BLaER1 (cell line): Measurements from ENCODE around the gene AIMP2.
A peak's percentile ranks its signal among the peaks of the same experiment; 100 is the strongest.
"Not testable (repeated sequence)": the region's sequence is repeated elsewhere in the genome, so short reads cannot be mapped to it uniquely, and the experiment has no call there.

ENCODE experiments used
- H3K27ac ChIP-seq: shearing (Covaris generic); formaldehyde crosslinking; 2 replicates; pipeline ENCODE4 v1.8.1; 2022
- H3K27me3 ChIP-seq: shearing (Covaris generic); formaldehyde crosslinking; 2 replicates; pipeline ENCODE4 v1.8.1; 2022
- H3K36me3 ChIP-seq: shearing (Covaris generic); formaldehyde crosslinking; 2 replicates; pipeline ENCODE4 v1.8.1; 2022
- H3K4me1 ChIP-seq: shearing (Covaris generic); formaldehyde crosslinking; 2 replicates; pipeline ENCODE4 v1.8.1; 2022
- H3K4me2 ChIP-seq: shearing (Covaris generic); formaldehyde crosslinking; 2 replicates; pipeline ENCODE4 v1.8.1; 2022
- H3K4me3 ChIP-seq: shearing (Covaris generic); formaldehyde crosslinking; 2 replicates; pipeline ENCODE4 v1.8.1; 2022
- H3K9ac ChIP-seq: shearing (Covaris generic); formaldehyde crosslinking; 2 replicates; pipeline ENCODE4 v1.8.1; 2022
- H3K9me3 ChIP-seq: shearing (Covaris generic); formaldehyde crosslinking; 2 replicates; pipeline ENCODE4 v1.8.1; 2022
- H4K20me1 ChIP-seq: shearing (Covaris generic); formaldehyde crosslinking; 2 replicates; pipeline ENCODE4 v1.8.1; 2022
- Cebpa-rat ChIP-seq: shearing (Covaris generic); IDR thresholded peaks from 2 replicates; pipeline ENCODE4 v1.8.1; 2022

AIMP2 gene

DNA sequence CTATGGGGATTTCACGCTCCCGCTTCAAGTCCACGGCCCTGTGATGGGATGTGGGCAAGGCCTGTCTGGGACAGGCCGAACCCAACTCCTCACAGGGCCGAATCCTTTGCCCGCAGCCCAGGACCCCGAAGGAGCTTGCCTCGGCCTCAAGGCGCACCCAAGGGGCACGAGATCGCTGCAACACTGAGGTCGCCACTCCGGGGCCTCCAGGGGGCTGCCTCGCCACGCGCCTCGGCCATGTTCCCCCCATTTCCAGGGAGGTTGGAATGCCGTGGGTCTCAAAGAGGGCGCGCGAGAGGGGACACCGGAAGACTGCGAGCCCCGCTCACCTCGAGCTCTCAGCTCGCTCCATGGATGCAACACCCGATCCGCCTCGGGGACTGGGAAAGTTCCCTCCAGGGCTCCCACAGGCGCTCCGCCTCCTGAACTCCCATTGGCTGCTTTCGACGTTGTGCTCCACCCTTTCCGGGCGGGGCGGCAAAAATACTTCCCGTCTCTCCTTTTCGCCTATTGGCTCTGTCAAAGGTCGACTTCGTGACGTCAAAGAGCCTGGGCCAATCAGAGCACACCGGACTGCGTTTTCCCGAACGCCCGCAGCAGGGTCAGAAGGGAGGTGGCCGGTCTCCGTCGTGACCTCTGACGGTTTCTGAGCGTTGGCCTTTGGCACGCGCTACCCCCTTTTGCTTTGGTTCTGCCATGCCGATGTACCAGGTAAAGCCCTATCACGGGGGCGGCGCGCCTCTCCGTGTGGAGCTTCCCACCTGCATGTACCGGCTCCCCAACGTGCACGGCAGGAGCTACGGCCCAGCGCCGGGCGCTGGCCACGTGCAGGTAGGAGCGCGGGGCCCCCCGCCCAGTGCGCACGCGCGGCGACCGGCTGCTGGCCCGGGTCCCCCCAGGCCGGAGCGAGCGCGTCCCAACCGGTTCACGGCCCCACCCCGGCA lies at the start of gene AIMP2, which contains the start of gene PMS2:
Gene AIMP2, plus strand, starts transcription at position 605 of the 944 bp plus-strand sequence. Its CDS starts 92 bp downstream, at position 697.
Gene PMS2, minus strand, starts transcription at position 382 of the 944 bp plus-strand sequence. Its CDS starts 30 bp downstream, at position 352.
- H3K9me3 ChIP-seq = no peaks in the 10 kb centered on the region
- no peaks in the 10 kb centered on the region for H3K27me3 ChIP-seq
- TF ChIP-seq Cebpa-rat = no peak
- H3K27ac ChIP-seq = peak within 1 kb of the TSS; percentile 84
- peak within 1 kb of the TSS; percentile 95 for H3K4me2 ChIP-seq
- peaks cover 45% of the 10 kb centered on the region for H3K36me3 ChIP-seq
- H3K4me3 ChIP-seq = peak within 1 kb of the TSS; percentile 81
- H4K20me1 ChIP-seq = peaks cover 8% of the 10 kb centered on the region; the same call in 1 of the 2 replicates
- peak within 1 kb of the TSS; percentile 83 for H3K9ac ChIP-seq
- H3K4me1 ChIP-seq = peaks cover 37% of the 10 kb centered on the region

DNA sequence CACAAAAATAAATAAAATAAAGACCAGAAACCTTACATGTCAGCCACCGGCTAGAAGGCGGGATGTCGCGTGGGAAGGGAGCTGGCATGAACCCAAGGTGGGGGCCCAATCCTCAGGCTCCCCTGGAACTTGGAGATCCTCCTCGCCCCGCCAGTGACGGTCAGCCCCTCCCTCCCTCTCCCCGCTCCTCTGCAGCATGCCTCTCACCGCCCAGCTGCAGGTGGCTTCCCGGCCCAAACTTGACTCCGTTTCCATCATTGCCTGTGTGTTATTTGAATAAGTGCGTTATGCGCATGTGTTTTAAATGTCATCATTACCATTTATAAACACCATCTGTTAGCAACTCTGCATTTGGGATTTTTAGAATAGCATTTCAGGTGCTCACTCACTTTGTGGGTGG lies 45.9 kb upstream of the AIMP2 start:
- not testable (repeated sequence) for H3K27me3 ChIP-seq, H3K4me1 ChIP-seq, H3K4me2 ChIP-seq, H3K9me3 ChIP-seq, H3K9ac ChIP-seq, H3K27ac ChIP-seq, H4K20me1 ChIP-seq, H3K4me3 ChIP-seq, H3K36me3 ChIP-seq

GRCh38 chr7:5963810-5964209 lies 45.3 kb upstream of the AIMP2 start:
- not testable (repeated sequence) for H3K36me3 ChIP-seq, H3K9me3 ChIP-seq, H3K27me3 ChIP-seq, H3K9ac ChIP-seq, H3K4me3 ChIP-seq, H4K20me1 ChIP-seq, H3K4me1 ChIP-seq, H3K27ac ChIP-seq, H3K4me2 ChIP-seq

DNA sequence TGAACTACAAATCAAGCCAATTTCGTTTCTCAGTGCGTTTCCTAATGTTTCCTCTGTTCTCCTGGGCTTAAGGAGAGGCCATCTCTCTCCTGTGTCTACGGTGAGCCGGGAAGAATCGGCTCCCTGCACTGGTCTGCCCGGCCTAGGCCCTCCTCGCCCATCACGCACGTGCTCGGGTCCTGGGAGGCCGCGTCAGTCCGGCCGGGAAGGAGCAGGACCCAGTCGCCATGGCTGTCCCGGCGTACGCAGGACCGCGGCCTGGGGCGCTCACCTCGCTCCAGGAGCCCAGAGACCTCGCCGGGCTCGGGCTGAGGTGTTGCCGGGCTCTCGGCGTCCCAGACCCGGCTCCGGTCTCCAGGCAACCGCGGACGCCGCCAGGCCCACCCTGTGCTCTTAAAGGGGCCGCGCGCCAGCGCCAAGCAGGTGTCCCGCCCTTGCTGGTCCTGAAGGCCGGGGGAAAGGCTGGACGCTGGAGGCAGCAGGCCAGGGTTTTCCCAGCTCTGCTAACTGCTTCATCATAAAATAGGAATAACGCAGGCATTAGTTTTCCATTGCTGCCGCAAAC lies 38.6 kb upstream of the AIMP2 start, which contains the start of gene RSPH10B:
Gene RSPH10B, minus strand, starts transcription at position 343 of the 565 bp plus-strand sequence. CDS start 3,573 bp downstream, outside the sequence.
- not testable (repeated sequence) for H3K4me3 ChIP-seq, H3K36me3 ChIP-seq, H3K27ac ChIP-seq, H3K9me3 ChIP-seq, H3K9ac ChIP-seq, H3K4me1 ChIP-seq, H4K20me1 ChIP-seq, H3K4me2 ChIP-seq, H3K27me3 ChIP-seq

DNA sequence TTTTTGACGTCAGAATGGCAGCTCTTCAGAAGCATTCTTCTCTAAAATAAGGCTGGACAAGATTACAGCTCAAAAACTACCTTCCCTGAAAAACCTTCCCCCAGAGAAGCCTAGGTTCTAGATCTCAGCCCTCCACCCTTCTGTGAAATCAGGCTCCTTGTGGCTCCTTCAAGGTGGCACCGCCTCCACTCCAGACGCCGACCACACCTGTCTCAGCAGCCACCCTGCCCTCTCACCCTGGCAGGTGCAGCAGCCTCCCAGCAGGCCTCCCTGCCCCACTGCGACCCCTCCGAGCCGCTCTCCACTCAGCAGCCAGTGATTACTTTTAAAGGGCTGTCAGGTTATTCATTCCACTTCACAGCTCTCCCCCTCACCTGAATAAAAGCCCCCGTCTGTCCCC lies 35.5 kb upstream of the AIMP2 start:
- H3K4me2 ChIP-seq, H3K9ac ChIP-seq, H3K27me3 ChIP-seq, H3K9me3 ChIP-seq, H3K4me3 ChIP-seq, H4K20me1 ChIP-seq, H3K36me3 ChIP-seq, H3K4me1 ChIP-seq, H3K27ac ChIP-seq: not testable (repeated sequence)

- H3K9me3 ChIP-seq, H4K20me1 ChIP-seq, H3K9ac ChIP-seq, H3K4me2 ChIP-seq, H3K27ac ChIP-seq, H3K27me3 ChIP-seq, H3K4me3 ChIP-seq, H3K4me1 ChIP-seq: not testable (repeated sequence)
- H3K36me3 ChIP-seq = peaks cover 22% of the 10 kb centered on the region
These were observed 29.3 kb upstream of the AIMP2 start for GRCh38 chr7:5979680-5980314.

GRCh38 chr7:5987061-5987460 lies 22.0 kb upstream of the AIMP2 start:
- H3K4me2 ChIP-seq, H3K27ac ChIP-seq, H3K9ac ChIP-seq, H4K20me1 ChIP-seq, H3K4me3 ChIP-seq, H3K9me3 ChIP-seq, H3K4me1 ChIP-seq, H3K27me3 ChIP-seq: not testable (repeated sequence)
- H3K36me3 ChIP-seq = peaks cover 63% of the 10 kb centered on the region

DNA sequence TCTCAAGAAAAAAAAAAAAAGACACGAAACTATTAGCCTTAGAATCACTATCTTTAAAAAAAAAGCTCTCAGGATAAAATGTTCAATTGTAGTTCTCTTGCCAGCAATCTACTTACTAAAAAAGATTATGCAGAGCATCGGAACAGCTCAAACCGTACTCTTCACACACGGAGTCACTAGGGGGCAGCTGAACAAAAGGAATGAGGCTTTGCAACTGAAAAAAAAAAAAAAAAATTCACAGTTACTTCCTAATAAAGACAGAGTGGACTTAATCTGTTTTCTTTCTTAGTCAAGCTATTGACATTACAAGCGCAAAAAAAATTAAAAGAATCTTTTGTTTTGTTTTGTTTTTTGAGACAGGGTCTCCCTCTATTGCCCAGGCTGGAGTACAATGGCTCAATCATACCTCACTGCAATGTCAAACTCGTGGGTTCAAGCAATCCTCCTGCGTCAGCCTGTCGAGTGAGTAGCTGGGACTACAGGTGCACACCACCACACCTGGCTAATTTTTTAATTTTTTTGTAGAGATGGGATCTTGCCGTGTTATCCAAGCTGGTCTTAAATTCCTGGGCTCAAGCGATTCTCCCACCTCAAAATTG lies 11.8 kb upstream of the AIMP2 start:
- H4K20me1 ChIP-seq = no peaks in the 10 kb centered on the region
- peaks cover 90% of the 10 kb centered on the region for H3K36me3 ChIP-seq
- no peak overlapping the region for H3K4me3 ChIP-seq
- 0 out of 2 replicates have a peak, but pooled peaks cover 5% of the 10 kb centered on the region for H3K4me1 ChIP-seq
- no peak overlapping the region for H3K27ac ChIP-seq
- H3K9me3 ChIP-seq = no peaks in the 10 kb centered on the region
- H3K9ac ChIP-seq = no peak overlapping the region
- TF ChIP-seq Cebpa-rat = no peak
- H3K27me3 ChIP-seq = no peaks in the 10 kb centered on the region
- no peak overlapping the region for H3K4me2 ChIP-seq

DNA sequence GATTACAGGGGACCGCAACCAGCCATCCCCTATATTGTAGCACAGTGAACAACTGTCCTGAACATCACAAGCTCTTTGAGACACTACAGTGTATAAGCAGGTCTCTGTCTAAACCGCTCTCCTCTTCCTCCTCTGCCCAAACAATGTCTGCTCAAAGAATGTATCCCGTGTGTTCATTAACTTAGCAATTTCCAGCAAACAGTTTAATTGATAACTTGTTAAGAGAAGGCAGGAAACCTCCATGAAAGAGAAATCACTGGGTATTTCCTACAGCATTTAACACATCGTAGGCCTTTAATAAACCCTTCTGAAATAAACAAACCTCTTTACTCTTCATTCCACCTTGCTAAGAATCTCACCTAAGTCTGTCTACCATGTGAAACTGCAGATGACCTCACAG lies 1.7 kb upstream of the AIMP2 start:
- no peak for TF ChIP-seq Cebpa-rat
- H3K27me3 ChIP-seq = no peaks in the 10 kb centered on the region
- no peaks in the 10 kb centered on the region for H3K9me3 ChIP-seq
- H3K4me1 ChIP-seq = peaks cover 37% of the 10 kb centered on the region
- H3K27ac ChIP-seq = no peak overlapping the region
- H4K20me1 ChIP-seq = no peaks in the 10 kb centered on the region; the same call in 1 of the 2 replicates
- no peak overlapping the region for H3K4me2 ChIP-seq
- H3K36me3 ChIP-seq = peaks cover 44% of the 10 kb centered on the region
- no peak overlapping the region for H3K4me3 ChIP-seq
- H3K9ac ChIP-seq = no peak overlapping the region

DNA sequence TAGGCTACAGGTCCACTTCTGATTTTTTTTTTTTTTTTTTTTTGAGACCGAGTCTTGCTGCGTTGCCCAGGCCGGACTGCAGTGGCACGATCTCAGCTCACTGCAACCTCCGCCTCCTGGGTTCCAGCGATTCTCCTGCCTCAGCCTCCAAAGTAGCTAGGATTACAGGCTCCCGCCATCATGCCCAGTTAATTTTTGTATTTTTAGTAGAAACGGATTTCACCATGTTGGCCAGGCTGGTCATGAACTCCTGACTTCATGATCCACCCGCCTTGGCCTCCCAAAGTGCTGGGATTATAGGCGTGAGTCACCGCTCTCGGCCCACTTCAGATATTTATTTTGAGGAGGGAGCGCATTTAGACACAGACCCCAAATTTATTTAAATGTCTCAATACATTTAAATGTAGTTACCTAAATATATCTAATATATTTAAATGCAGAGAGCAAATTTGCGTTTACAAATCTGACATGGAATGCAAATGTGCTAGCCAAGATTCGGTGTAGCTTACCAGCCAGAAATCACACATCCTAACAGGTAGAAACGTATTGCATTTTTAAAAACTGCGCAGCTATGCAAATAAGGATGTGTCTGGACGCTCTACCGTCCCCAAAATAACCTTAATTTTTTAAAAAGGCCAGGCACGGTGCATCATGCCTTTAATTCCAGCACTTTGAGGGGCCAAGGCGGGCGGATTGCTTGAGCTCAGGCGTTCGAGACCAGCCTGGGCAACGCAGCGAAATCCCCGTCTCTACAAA lies 1.1 kb upstream of the AIMP2 start:
- not testable (repeated sequence) for H4K20me1 ChIP-seq, H3K27me3 ChIP-seq, H3K9me3 ChIP-seq
- H3K4me3 ChIP-seq = peak overlapping the region; percentile 81
- H3K4me2 ChIP-seq = peak overlapping the region; percentile 95
- H3K27ac ChIP-seq = peak overlapping the region; percentile 84
- H3K36me3 ChIP-seq = peaks cover 44% of the 10 kb centered on the region
- peak overlapping the region; percentile 83 for H3K9ac ChIP-seq
- H3K4me1 ChIP-seq = peaks cover 37% of the 10 kb centered on the region

GRCh38 chr7:6010370-6010769 lies 1.3 kb downstream of the AIMP2 start:
- not testable (repeated sequence) for H3K27ac ChIP-seq, H3K27me3 ChIP-seq, H3K9me3 ChIP-seq
- peak overlapping the region; percentile 81 for H3K4me3 ChIP-seq
- peaks cover 39% of the 10 kb centered on the region for H3K4me1 ChIP-seq
- H3K4me2 ChIP-seq = peak overlapping the region; percentile 60
- peaks cover 46% of the 10 kb centered on the region for H3K36me3 ChIP-seq
- H4K20me1 ChIP-seq = peaks cover 20% of the 10 kb centered on the region
- H3K9ac ChIP-seq = peak overlapping the region; percentile 83; the same call in 1 of the 2 replicates
